HG03457 (cell line): ENCODE data around the gene ABCB9.

Experiments used
- ATAC-seq: cut with Tn5 transposase; IDR thresholded peaks from one replicate; pipeline ENCODE4 v1.9.1; 2021; ENCODE audit warnings: moderate number of reproducible peaks; ENCODE audit not compliant: unreplicated experiment

Gene ABCB9

DNA sequence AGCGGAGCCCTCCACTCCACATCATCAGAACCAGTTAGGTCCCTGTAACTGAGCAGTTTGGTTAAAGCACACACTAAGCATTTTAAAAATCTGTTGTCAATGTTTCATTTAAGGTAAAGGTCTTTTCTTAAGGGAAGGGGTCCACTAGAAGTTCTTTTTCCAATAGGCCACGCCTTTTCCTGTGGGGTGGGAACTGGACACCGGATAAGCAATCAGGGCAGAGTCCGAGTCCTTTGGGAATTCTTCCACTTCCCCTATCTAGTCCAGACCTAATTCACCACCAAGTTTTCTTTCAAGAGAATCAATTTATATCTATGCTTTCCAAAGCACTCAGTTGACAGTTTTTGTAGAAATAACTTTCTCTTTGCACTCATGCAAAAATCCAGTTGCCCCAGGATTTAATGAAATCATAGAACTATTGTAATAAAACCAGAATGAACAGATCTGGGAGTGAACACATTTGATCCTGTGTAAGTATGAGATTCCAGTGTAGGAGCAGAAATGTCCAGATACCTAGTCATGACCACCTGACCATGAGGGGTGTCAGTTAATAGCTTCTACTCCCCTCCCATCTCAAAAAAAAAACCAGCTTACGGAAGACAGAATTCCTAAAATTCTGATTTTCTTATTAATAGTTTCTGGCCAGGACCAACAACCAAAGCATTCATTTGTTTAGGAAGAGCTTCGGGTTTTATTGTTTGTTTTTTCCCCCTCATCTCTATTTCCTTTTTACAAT, 82.0 kb downstream of the ABCB9 start:
- no peak for ATAC-seq

DNA sequence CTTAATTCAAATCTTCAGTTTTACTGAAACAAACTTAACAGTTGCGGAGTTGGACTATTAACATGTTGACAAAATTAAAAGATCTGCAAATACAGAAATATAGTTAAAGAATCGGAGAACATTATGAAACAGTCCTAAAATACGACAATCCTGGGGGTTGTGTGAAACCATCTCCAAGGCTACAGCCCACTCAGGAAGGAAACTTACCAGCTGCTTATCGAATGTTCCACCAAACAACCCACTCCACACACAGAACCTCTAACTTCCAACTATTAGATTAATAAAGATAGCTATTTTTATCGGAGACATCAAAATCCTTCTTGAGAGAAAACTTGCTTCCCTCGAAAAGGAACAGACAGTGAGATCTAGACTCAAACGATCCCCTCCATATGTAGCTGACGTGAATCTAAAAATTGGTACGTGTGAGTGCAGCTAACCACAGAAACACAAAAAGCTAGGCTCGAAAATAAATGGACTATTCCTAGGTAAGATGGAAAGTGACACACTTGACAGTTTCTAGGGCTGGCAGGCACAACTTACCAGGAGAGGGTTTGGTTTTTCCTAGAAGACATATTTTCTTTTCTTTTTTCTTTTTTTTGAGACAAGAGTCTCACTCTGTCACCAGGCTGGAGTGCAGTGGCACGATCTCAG, 83.2 kb downstream of the ABCB9 start:
- no peak for ATAC-seq

DNA sequence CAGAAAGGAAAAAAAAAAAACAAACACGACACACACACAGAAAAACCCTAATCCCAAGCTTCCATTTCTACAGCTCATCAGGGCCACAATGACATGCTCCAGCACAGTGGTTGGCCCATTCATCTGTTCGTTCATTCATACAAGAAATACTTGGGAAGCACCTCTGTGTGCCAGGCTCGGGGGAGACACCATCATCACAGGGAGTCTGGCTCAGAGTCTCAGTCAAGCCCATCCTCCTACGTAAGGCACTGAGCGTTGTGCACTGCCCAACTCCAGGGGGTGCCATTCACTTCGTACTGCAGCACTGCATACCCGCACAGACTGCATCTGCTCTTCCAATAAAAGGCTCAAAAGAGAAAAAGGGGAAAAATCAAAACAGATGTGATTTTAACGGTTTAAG, 85.6 kb downstream of the ABCB9 start:
- no peak for ATAC-seq

DNA sequence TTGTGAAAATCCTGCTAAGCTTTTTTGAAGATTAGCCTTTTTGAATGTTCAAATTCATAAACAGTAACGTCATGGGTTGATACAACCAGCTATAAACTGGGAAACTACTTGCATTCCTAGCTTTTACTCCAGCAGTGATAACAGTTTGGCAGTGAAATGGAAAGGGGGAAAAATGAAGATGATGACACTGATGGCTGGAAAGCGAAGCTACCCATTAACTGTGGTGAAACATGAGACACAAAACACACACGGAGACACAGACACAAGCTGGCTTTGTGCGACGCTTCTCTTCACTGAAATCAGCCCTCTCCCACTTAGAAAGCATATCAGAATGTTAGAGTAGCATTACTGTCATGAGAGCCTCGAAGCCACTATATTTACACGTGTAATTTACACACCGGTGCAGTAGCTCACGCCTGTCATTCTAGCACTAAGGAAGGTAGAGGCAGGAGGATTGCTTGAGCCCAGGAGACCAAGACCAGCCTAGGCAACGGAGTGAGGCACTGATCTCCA, 86.1 kb downstream of the ABCB9 start:
- no peak for ATAC-seq
